ENCODE data around the gene CYBA.

DNA sequence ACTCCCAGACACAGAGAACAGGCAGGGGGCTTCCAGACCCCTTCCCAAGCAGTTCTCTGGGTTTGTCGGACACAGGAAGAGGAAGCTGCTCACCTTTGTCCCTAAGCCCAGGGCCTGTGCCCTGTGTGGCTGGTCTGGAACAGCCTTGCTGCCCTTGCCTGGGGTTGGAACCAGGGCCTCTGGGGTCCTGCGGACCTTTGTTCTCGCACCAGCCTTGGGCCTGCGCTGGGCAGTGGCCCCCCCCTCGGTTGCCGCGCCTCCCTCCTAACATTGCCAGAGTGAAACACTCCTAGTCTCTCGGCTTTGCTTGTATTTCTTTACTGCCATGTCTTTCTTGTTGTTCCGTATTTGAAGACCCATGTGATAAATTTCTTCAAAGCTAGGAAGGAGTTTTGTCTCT, 21.0 kb downstream of the CYBA start:
- TF ChIP-seq, protein P1, sequence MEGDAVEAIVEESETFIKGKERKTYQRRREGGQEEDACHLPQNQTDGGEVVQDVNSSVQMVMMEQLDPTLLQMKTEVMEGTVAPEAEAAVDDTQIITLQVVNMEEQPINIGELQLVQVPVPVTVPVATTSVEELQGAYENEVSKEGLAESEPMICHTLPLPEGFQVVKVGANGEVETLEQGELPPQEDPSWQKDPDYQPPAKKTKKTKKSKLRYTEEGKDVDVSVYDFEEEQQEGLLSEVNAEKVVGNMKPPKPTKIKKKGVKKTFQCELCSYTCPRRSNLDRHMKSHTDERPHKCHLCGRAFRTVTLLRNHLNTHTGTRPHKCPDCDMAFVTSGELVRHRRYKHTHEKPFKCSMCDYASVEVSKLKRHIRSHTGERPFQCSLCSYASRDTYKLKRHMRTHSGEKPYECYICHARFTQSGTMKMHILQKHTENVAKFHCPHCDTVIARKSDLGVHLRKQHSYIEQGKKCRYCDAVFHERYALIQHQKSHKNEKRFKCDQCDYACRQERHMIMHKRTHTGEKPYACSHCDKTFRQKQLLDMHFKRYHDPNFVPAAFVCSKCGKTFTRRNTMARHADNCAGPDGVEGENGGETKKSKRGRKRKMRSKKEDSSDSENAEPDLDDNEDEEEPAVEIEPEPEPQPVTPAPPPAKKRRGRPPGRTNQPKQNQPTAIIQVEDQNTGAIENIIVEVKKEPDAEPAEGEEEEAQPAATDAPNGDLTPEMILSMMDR (conservative IDR thresholded peaks at IDR 0.05; ENCODE audit: low read length), result no peak
- no peak for TF ChIP-seq EZH2phosphoT487 (IDR thresholded peaks at IDR 0.05; ENCODE audit: borderline replicate concordance, low read depth, low read length)
